IMR-90 (cell line): ENCODE measurements around the gene ATP4A. TPM values are rescaled to one million over a fixed set of nuclear protein-coding genes. Genes with fewer than 3 reads are reported as not detected.

Experiments used
- ATAC-seq: fragments of 200-7000 bp; cut with Tn5 transposase; 2 replicates; pipeline ENCODE4 v1.9.1; 2020; ENCODE audit warnings: low read depth, mild to moderate bottlenecking, moderate library complexity
- BruUV-seq: library from RNA; stranded (reverse); fragments of 400-500 nt; replicated peaks from 2 replicates; lab custom pipeline; 2021; lab: Mats Ljungman, UMichigan
- CTCF ChIA-PET: fragments of 300-600 bp; formaldehyde crosslinking; extraction: SDS; loops from one replicate; lab custom pipeline; 2021; ENCODE audit warnings: antibody characterized with exemption; lab: Yijun Ruan, JAX
- POLR2A ChIA-PET: fragments of 300-600 bp; sonication (Branson Sonifier 250); formaldehyde crosslinking; loops from one replicate; lab custom pipeline; 2022; ENCODE audit warnings: antibody characterized with exemption; ENCODE audit not compliant: unreplicated experiment; lab: Charles Lee
- DNase-seq: peaks from one replicate; pipeline ENCODE4 v3.0.0; 2013
- H2AFZ ChIP-seq: replicated peaks from 2 replicates; pipeline ENCODE3; 2013; ENCODE audit warnings: low read length, mild to moderate bottlenecking; ENCODE audit not compliant: poor library complexity
- H2AK5ac ChIP-seq: 2 replicates; pipeline ENCODE4 v1.6.1; 2013; ENCODE audit warnings: low read depth, low read length, inconsistent platforms
- H2AK9ac ChIP-seq: replicated peaks from 2 replicates; pipeline ENCODE3; 2013; ENCODE audit warnings: mild to moderate bottlenecking, low read depth, low read length, moderate library complexity; ENCODE audit not compliant: poor library complexity
- H2BK120ac ChIP-seq: 2 replicates; pipeline ENCODE4 v1.6.1; 2013; ENCODE audit warnings: low read depth, low read length, inconsistent platforms
- H2BK15ac ChIP-seq: 3 replicates; pipeline ENCODE4 v1.6.1; 2013; ENCODE audit warnings: low read depth, low read length, inconsistent platforms
- H2BK20ac ChIP-seq: 2 replicates; pipeline ENCODE4 v1.6.1; 2013; ENCODE audit warnings: low read depth, mild to moderate bottlenecking, inconsistent platforms, low read length, moderate library complexity
- H2BK5ac ChIP-seq: 2 replicates; pipeline ENCODE4 v1.6.1; 2013; ENCODE audit warnings: mild to moderate bottlenecking, low read depth, low read length, inconsistent platforms; ENCODE audit not compliant: poor library complexity, severe bottlenecking
- H3K14ac ChIP-seq: replicated peaks from 2 replicates; pipeline ENCODE4 v1.6.1; 2013; ENCODE audit warnings: low read depth, low read length, inconsistent platforms
- H3K18ac ChIP-seq: 2 replicates; pipeline ENCODE4 v1.6.1; 2013; ENCODE audit warnings: low read depth, low read length, control low read depth
- H3K23ac ChIP-seq: 2 replicates; pipeline ENCODE4 v1.6.1; 2013; ENCODE audit warnings: low read depth, low read length, inconsistent platforms
- H3K27ac ChIP-seq: 2 replicates; pipeline ENCODE4 v1.5.1; 2013; ENCODE audit warnings: mild to moderate bottlenecking, control low read depth, low read length; ENCODE audit not compliant: insufficient read depth
- H3K27me3 ChIP-seq: 2 replicates; pipeline ENCODE4 v1.6.1; 2013; ENCODE audit warnings: low read length; ENCODE audit not compliant: control insufficient read depth, insufficient read depth
- H3K36me3 ChIP-seq: 2 replicates; pipeline ENCODE4 v1.6.1; 2013; ENCODE audit warnings: low read length, mixed read lengths; ENCODE audit not compliant: control insufficient read depth, insufficient read depth
- H3K4ac ChIP-seq: 2 replicates; pipeline ENCODE4 v1.6.1; 2013; ENCODE audit warnings: low read depth, low read length, inconsistent platforms
- H3K4me1 ChIP-seq: 2 replicates; pipeline ENCODE4 v1.6.1; 2013; ENCODE audit warnings: low read length, mixed read lengths; ENCODE audit not compliant: control insufficient read depth, insufficient read depth
- H3K4me2 ChIP-seq: 2 replicates; pipeline ENCODE4 v1.6.1; 2013; ENCODE audit warnings: low read depth, mild to moderate bottlenecking, control low read depth, low read length, moderate library complexity
- H3K4me3 ChIP-seq: 2 replicates; pipeline ENCODE4 v1.5.1; 2013; ENCODE audit warnings: low read depth, mild to moderate bottlenecking, control low read depth, low read length, moderate library complexity; ENCODE audit not compliant: insufficient read depth
- H3K56ac ChIP-seq: 2 replicates; pipeline ENCODE4 v1.6.1; 2013; ENCODE audit warnings: low read length, inconsistent platforms; ENCODE audit not compliant: insufficient read depth; ENCODE audit errors: extremely low read depth
- H3K79me1 ChIP-seq, 2 experiments: 2 replicates each; pipeline ENCODE4 v1.6.1; 2013; ENCODE audit warnings: low read length in 2 of 2, inconsistent platforms in 1 of 2, low read depth in 1 of 2
- H3K9ac ChIP-seq: 2 replicates; pipeline ENCODE4 v1.6.1; 2013; ENCODE audit warnings: low read depth, low read length, control low read depth
- H3K9me1 ChIP-seq: 2 replicates; pipeline ENCODE4 v1.6.1; 2013; ENCODE audit warnings: low read length, inconsistent platforms; ENCODE audit not compliant: insufficient read depth
- H3K9me3 ChIP-seq: 2 replicates; pipeline ENCODE4 v1.6.1; 2013; ENCODE audit warnings: low read length; ENCODE audit not compliant: control insufficient read depth, insufficient read depth
- H4K20me1 ChIP-seq: 2 replicates; pipeline ENCODE4 v1.6.1; 2013; ENCODE audit warnings: low read length, inconsistent platforms; ENCODE audit not compliant: insufficient read depth
- H4K5ac ChIP-seq: 2 replicates; pipeline ENCODE4 v1.6.1; 2013; ENCODE audit warnings: mild to moderate bottlenecking, low read depth, low read length, control low read depth
- H4K8ac ChIP-seq, 2 experiments: 2 replicates each; pipeline ENCODE4 v1.6.1; 2013; ENCODE audit warnings: low read depth in 2 of 2, low read length in 2 of 2, control low read depth in 1 of 2, inconsistent platforms in 1 of 2
- H4K91ac ChIP-seq: 2 replicates; pipeline ENCODE4 v1.6.1; 2013; ENCODE audit warnings: low read depth, low read length, inconsistent platforms; ENCODE audit not compliant: insufficient read depth
- BHLHE40 ChIP-seq: fragments of 150-350 bp; IDR thresholded peaks from 2 replicates; pipeline ENCODE4 v1.6.1; 2016; ENCODE audit warnings: mild to moderate bottlenecking, low read depth, low read length
- CEBPB ChIP-seq: IDR thresholded peaks from 2 replicates; pipeline ENCODE4 v1.6.1; 2012; ENCODE audit warnings: low read depth, low read length, improper control_type of control experiment
- CHD1 ChIP-seq: IDR thresholded peaks from 2 replicates; pipeline ENCODE4 v1.6.1; 2012; ENCODE audit warnings: low read depth, low read length, improper control_type of control experiment
- CTCF ChIP-seq: conservative IDR thresholded peaks from 2 replicates; pipeline ENCODE4 v1.5.1; 2012; ENCODE audit warnings: mild to moderate bottlenecking, low read depth, low read length, improper control_type of control experiment
- FOS ChIP-seq: fragments of 150-350 bp; IDR thresholded peaks from 2 replicates; pipeline ENCODE4 v1.6.1; 2016; ENCODE audit warnings: low read depth, low read length
- MAFK ChIP-seq: IDR thresholded peaks from 2 replicates; pipeline ENCODE4 v1.6.1; 2012; ENCODE audit warnings: low read depth, low read length, improper control_type of control experiment
- MAZ ChIP-seq: IDR thresholded peaks from 2 replicates; pipeline ENCODE4 v1.6.1; 2012; ENCODE audit warnings: low read depth, mild to moderate bottlenecking, low read length, improper control_type of control experiment, moderate library complexity, borderline replicate concordance
- MXI1 ChIP-seq: IDR thresholded peaks from 2 replicates; pipeline ENCODE4 v1.6.1; 2012; ENCODE audit warnings: low read depth, mild to moderate bottlenecking, low read length, moderate library complexity, borderline replicate concordance
- NFE2L2 ChIP-seq: fragments of 150-350 bp; IDR thresholded peaks from 2 replicates; pipeline ENCODE4 v1.6.1; 2016; ENCODE audit warnings: low read depth, mild to moderate bottlenecking, low read length
- POLR2A ChIP-seq: IDR thresholded peaks from 2 replicates; pipeline ENCODE4 v1.6.1; 2012; ENCODE audit warnings: mild to moderate bottlenecking, low read depth, low read length
- RAD21 ChIP-seq: IDR thresholded peaks from 2 replicates; pipeline ENCODE4 v1.6.1; 2012; ENCODE audit warnings: low read length, improper control_type of control experiment
- RCOR1 ChIP-seq: IDR thresholded peaks from 2 replicates; pipeline ENCODE4 v1.6.1; 2012; ENCODE audit warnings: mild to moderate bottlenecking, low read length, improper control_type of control experiment; ENCODE audit not compliant: insufficient replicate concordance
- RFX5 ChIP-seq: IDR thresholded peaks from 2 replicates; pipeline ENCODE4 v1.8.0; 2012; ENCODE audit warnings: low read depth, mild to moderate bottlenecking, low read length, moderate library complexity
- SMC3 ChIP-seq: fragments of 150-350 bp; IDR thresholded peaks from 2 replicates; pipeline ENCODE4 v1.6.1; 2016; ENCODE audit warnings: low read depth, mild to moderate bottlenecking, antibody characterized with exemption, low read length, moderate library complexity
- USF2 ChIP-seq: fragments of 150-350 bp; IDR thresholded peaks from 2 replicates; pipeline ENCODE4 v1.6.1; 2017; ENCODE audit warnings: mild to moderate bottlenecking, antibody characterized with exemption, low read length, low read depth
- WGBS, 2 experiments: methylation state at CpG; one replicate each; pipeline versions ENCODE4 v1.1.5 to v1.1.7; 2013; ENCODE audit warnings: missing lambda C conversion rate in 2 of 2; ENCODE audit not compliant: insufficient read length in 1 of 2; ENCODE audit errors: extremely low coverage in 2 of 2; 5-methylcytosine and 5-hydroxymethylcytosine counted together
- dilution Hi-C: fragments of 300-500 bp; cut with HindIII; formaldehyde crosslinking; loops from one replicate; pipeline ENCODE4 v1.14.3; 2018; ENCODE audit warnings: low sequenced_read_pairs; ENCODE audit not compliant: unreplicated experiment
- in situ Hi-C: fragments of 300-500 bp; cut with MboI; formaldehyde crosslinking; loops from 3 replicates; pipeline ENCODE4 v1.14.3; 2019; ENCODE audit warnings: low sequenced_read_pairs, inconsistent platforms, mixed read lengths
- intact Hi-C: fragments of 100-400 bp; cut with micrococcal nuclease; formaldehyde crosslinking; loops from 2 replicates; pipeline ENCODE4 v1.10.0; 2022
- polyA plus RNA-seq, 3 experiments: library from polyadenylated mRNA; depleted of rRNA; stranded (reverse); fragments of >200 nt; gene quantifications; 2 replicates each; pipeline ENCODE4 v1.2.3, GENCODE V29; 2012; ENCODE audit warnings: low replicate concordance in 1 of 3
- total RNA-seq: library from RNA; depleted of rRNA; stranded (reverse); fragments of >200 nt; gene quantifications from 2 replicates; pipeline ENCODE4 v1.2.3, GENCODE V29; 2012
- TF ChIP-seq, protein P1 (sequence below): fragments of 150-350 bp; IDR thresholded peaks from 2 replicates; pipeline ENCODE4 v1.6.1; 2016; ENCODE audit warnings: low read depth, mild to moderate bottlenecking, low read length, moderate library complexity, borderline replicate concordance

ATP4A gene
- total and polyA plus RNA-seq, 2 of the 4 experiments (the other 2 are of a cell fraction) = not detected

GRCh38 chr19:35546532-35546931 is 16.9 kb downstream of the ATP4A start:
- Histone ChIP-seq H3K9ac (peak overlapping the region; percentile 79), H4K20me1 (0 out of 2 replicates have a peak, but pooled peaks cover 7% of the 10 kb centered on the region), H3K4ac (peak overlapping the region; percentile 56; the same call in 1 of the 2 replicates), H3K18ac (no peak overlapping the region), H3K56ac (no peak overlapping the region), H2BK20ac (no peak overlapping the region), H2BK120ac (no peak overlapping the region), H2BK15ac (no peak overlapping the region), H3K79me1 (peaks cover 31 to 49% of the 10 kb centered on the region in 2 experiments), H3K4me2 (peak overlapping the region; percentile 75), H2AK5ac (peak overlapping the region; percentile 68; the same call in 1 of the 2 replicates), H4K5ac (no peak overlapping the region), H3K27ac (no peak overlapping the region), H3K9me3 (no peaks in the 10 kb centered on the region), H3K9me1 (peaks cover 9% of the 10 kb centered on the region; the same call in 1 of the 2 replicates), H4K8ac (peak overlapping the region in 1 of 2 experiments; percentile 97; a peak in 1 of 4 replicates), H3K4me1 (peaks cover 8% of the 10 kb centered on the region), H4K91ac (no peak overlapping the region), H2AFZ (no peak overlapping the region), H3K14ac (0 out of 2 replicates have a peak overlapping the region, but pooled peaks have one; percentile 52), H2BK5ac (no peak overlapping the region), H3K36me3 (peaks cover 6% of the 10 kb centered on the region; the same call in 1 of the 2 replicates), H3K4me3 (peak overlapping the region; percentile 91; the same call in 1 of the 2 replicates), H3K23ac (no peak overlapping the region), H3K27me3 (no peaks in the 10 kb centered on the region), H2AK9ac (peak overlapping the region; percentile 93)
- intact Hi-C loops = loop anchor here (5.0 kb wide), 2 partner anchors 81 to 156 kb away; partner anchors contain the start of genes RBM42 and ZBTB32
- TF ChIP-seq MAZ (no peak), SMC3 (no peak), RAD21 (no peak), CTCF (no peak), MAFK (no peak), RCOR1 (no peak), BHLHE40 (no peak), CHD1 (no peak), FOS (no peak), RFX5 (no peak), NFE2L2 (no peak), POLR2A (no peak), CEBPB (no peak), MXI1 (no peak), USF2 (no peak)
- TF ChIP-seq, protein P1, sequence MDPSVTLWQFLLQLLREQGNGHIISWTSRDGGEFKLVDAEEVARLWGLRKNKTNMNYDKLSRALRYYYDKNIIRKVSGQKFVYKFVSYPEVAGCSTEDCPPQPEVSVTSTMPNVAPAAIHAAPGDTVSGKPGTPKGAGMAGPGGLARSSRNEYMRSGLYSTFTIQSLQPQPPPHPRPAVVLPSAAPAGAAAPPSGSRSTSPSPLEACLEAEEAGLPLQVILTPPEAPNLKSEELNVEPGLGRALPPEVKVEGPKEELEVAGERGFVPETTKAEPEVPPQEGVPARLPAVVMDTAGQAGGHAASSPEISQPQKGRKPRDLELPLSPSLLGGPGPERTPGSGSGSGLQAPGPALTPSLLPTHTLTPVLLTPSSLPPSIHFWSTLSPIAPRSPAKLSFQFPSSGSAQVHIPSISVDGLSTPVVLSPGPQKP = no peak
- no TSS peak for BruUV-seq
- ChIA-PET CTCF (no interaction called here), POLR2A (no interaction called here)
- dilution Hi-C loops = no loop called here
- ATAC-seq (no peak), DNase-seq (no peak)
- WGBS, 2 experiments = 100% methylated on average over 2 of the region's 8 CpGs; no CpG with 5 or more reads in 1 of the 2 experiments
- in situ Hi-C loops = loop anchor here (5.0 kb wide), 1 partner anchor 171 kb away; the partner anchor contains the start of gene KMT2B
